ENCODE measurements around the gene STAU1.

- TF ChIP-seq CTCF (IDR thresholded peaks at IDR 0.05) = no peak
- TF ChIP-seq POLR2A (IDR thresholded peaks at IDR 0.05) = no peak
- TF ChIP-seq EP300 (IDR thresholded peaks at IDR 0.05) = no peak
Observed at GRCh38 chr20:49187330-49187850, 744 bp downstream of the STAU1 start.
